OCI-LY3 (cell line): Measurements from ENCODE around the gene ZBTB26.

Experiments
- CTCF ChIP-seq: fragments of 200-600, 300-600 bp; sonication (generic); IDR thresholded peaks from 2 replicates; pipeline ENCODE4 v1.5.1; 2014; ENCODE audit warnings: antibody characterized with exemption, low read length, low read depth
- EZH2phosphoT487 ChIP-seq: fragments of 200-600 bp; shearing (Covaris generic); IDR thresholded peaks from 2 replicates; pipeline ENCODE4 v1.6.1; 2018; ENCODE audit warnings: antibody characterized with exemption, mixed run types, low read depth

DNA sequence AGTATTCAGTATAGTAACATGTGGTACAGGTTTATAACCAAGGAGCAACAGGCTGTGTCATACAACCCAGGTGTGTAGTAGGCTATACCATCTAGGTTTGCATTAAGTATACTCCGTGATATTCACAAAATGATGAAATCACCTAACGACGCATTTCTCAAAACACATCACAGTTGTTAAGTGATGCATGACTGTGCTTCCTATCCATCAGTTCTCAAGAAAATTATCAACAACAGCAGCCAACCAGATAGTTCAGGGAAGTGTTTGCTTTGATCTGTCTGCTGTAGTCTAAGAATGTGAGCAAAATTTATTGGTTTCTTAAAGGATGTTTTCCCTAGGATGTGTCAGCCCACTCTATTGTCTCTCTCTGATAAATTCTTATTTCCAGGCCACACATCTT is 7.4 kb downstream of the ZBTB26 start:
- TF ChIP-seq CTCF: no peak
- TF ChIP-seq EZH2phosphoT487: no peak
